ENCODE measurements around the gene TTLL6. TPM values are rescaled to one million over a fixed set of nuclear protein-coding genes. Genes with fewer than 3 reads are reported as not detected.

The TTLL6 gene
- total and polyA plus RNA-seq, 2 donors (not counting 3 experiments of a cell fraction or from before 2014, with no cell fraction given), result not detected

- H3K4me3 ChIP-seq (replicated peaks in 1 of 3; ENCODE audit: insufficient read depth in 1 of 3, low read depth in 1 of 3, low read length in 3 of 3), result no peak overlapping the region
- H3K36me3 ChIP-seq (ENCODE audit: control insufficient read depth in 2 of 2, extremely low read depth in 1 of 2, insufficient read depth in 2 of 2, low read length in 2 of 2), result no peaks in the 10 kb centered on the region
- ChIA-PET CTCF (interaction anchor here (25.1 kb wide), 1 partner anchor 60 kb away, joined by 1186 read pairs; no protein-coding TSS in a partner anchor), POLR2A (no interaction called here)
- H3K79me2 ChIP-seq (ENCODE audit: control insufficient read depth, insufficient read depth, low read length), result no peaks in the 10 kb centered on the region
- no peak for FAIRE-seq
- BruUV-seq (replicated peaks), result no TSS peak
- H3K9me1 ChIP-seq (replicated peaks; ENCODE audit: control insufficient read depth, extremely low read depth, insufficient read depth, low read length), result no peaks in the 10 kb centered on the region
- TF ChIP-seq POLR2A (IDR thresholded peaks at IDR 0.05; ENCODE audit: low read depth, low read length), result no peak
- TF ChIP-seq CTCF (IDR thresholded peaks at IDR 0.05; ENCODE audit: extremely low read depth in 1 of 2, insufficient read depth in 1 of 2, low read depth in 1 of 2, low read length in 2 of 2), result no peak
- no peak for TF ChIP-seq FOS (IDR thresholded peaks at IDR 0.05; ENCODE audit: borderline replicate concordance, insufficient read depth, low read length)
- no peak for TF ChIP-seq MAX (IDR thresholded peaks at IDR 0.05; ENCODE audit: insufficient read depth, insufficient read length)
- no peak for TF ChIP-seq GATA2 (IDR thresholded peaks at IDR 0.05; ENCODE audit: insufficient read depth, insufficient read length, low read depth, low read length)
- TF ChIP-seq POLR2AphosphoS5 (IDR thresholded peaks at IDR 0.05; ENCODE audit: insufficient read depth, low read depth, low read length), result no peak
- no peak overlapping the region for H3K27ac ChIP-seq (ENCODE audit: insufficient read depth, low read depth, low read length)
- no peak overlapping the region for H3K9ac ChIP-seq (replicated peaks; ENCODE audit: extremely low read depth, insufficient read depth, low read length)
- intact Hi-C loops (cut with micrococcal nuclease) (loop anchor here (5.0 kb wide), 1 partner anchor 213 kb away; no protein-coding TSS in a partner anchor), dilution Hi-C loops (cut with MboI; ENCODE audit: extremely low pct_ligation_motif_present, low sequenced_read_pairs) (no loop called here)
- no peak for DNase-seq (ENCODE audit: low read depth, low spot score)
- no peaks in the 10 kb centered on the region for H3K9me3 ChIP-seq (replicated peaks; ENCODE audit: control insufficient read depth, insufficient read depth, low read length)
- no peaks in the 10 kb centered on the region for H4K20me1 ChIP-seq (replicated peaks; ENCODE audit: control insufficient read depth, extremely low read depth, insufficient read depth, low read length)
- H3K27me3 ChIP-seq (ENCODE audit: control insufficient read depth in 2 of 2, insufficient read depth in 2 of 2, low read length in 2 of 2), result peaks cover 11 to 15% of the 10 kb centered on the region in 2 experiments
- H3K4me2 ChIP-seq (ENCODE audit: insufficient read depth, low read length), result no peak overlapping the region
- H3K4me1 ChIP-seq (ENCODE audit: control insufficient read depth, extremely low read depth, insufficient read depth, low read length), result peaks cover 6% of the 10 kb centered on the region
- H2AFZ ChIP-seq (ENCODE audit: low read depth, low read length), result no peak overlapping the region
Measured at GRCh38 chr17:48819466-48819865, 2.4 kb upstream of the TTLL6 start.
